GM19099 (cell line): ENCODE results near the gene ADRM1.

ENCODE experiments used
- POLR2A ChIP-seq: IDR thresholded peaks from 3 replicates; pipeline ENCODE4 v1.6.1; 2011; ENCODE audit warnings: low read depth; ENCODE audit not compliant: insufficient read length; ENCODE audit errors: extremely low read depth

The ADRM1 gene

DNA sequence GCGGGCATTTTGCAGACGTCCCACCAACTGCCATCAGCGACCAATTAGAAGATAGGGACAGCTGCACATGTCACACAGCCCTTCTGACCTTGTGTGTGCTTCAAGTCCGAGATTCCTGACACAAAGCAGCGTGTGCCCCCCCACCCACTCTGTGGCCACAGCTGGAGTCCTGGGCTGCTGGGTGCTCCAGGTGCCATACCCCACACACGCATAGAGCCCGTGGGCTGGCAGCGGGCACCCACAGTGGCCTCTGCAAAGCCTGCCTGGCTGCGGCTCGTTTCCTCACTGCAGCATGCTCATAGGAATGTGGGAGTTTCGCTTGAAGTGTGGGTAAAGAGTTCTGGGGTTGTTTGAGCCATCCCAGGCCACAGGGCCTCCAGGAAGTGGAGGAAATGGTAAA, 2.5 kb upstream of the ADRM1 start:
- no peak for TF ChIP-seq POLR2A

DNA sequence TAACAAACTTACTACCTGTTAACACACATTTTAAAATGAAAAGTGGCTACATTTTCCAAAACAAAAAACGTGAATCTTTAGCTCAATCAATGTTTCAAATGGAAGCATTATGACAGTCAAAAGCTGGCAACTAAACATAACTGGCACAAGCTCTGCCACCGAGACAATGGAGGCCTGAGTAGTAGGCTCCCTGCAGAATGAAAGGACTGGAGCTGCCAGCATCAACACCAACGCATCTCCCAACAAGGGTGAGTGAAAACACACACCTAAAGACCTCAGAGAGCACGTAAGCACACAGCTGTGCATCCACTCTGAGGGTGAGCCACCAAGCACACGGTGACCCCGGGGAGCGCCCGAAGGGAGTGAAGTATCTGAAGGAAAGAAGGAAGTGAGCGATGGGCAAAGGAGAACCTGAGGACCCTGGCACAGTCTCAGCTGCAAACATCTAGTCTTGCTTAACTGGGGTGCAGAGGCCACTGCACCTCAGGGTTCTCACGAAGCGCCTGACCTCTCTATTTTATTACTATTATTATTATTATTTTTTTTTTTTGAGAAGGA, 1.6 kb upstream of the ADRM1 start:
- TF ChIP-seq POLR2A = no peak

DNA sequence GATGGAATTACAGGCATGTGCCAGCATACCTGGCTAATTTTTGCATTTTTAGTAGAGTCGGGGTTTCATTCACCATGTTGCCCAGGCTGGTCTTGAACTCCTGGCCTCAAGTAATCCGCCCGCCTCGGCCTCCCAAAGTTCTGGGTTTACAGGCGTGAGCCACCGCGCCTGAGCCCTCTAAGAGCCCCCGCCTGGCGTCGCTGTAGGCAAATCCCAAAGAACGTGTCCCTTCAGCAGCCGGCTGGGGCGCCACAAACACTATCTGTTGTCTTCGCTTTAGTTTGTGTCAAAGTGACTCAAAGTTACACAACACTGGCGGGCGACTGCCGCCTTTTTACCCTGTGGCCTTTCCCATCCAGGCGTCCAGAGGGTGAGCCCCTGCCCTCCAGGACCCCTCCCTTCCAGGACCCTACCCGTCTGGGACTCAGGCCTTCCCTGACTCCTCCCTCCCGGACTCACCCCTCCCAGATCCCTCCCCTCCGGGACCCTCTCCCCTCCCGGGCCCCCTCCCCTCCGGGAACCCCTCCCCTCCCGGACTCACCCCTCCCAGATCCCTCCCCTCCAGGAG, 940 bp upstream of the ADRM1 start:
- TF ChIP-seq POLR2A = no peak

DNA sequence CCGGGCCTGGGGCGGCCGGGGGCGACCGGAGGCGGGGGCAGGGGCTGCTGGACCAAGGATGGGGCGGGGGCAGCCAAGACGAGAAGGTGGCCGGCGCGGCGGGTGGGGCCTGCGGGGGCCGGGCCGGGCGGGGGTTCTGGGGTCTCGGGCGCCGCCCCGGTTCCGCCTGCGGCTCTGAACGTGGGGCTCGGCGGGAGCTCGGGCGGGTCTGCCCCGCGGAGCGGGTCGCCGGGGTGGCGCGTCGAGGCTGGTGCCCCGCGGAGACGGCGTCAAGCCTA, 204 bp downstream of the ADRM1 start:
- TF ChIP-seq POLR2A = no peak

DNA sequence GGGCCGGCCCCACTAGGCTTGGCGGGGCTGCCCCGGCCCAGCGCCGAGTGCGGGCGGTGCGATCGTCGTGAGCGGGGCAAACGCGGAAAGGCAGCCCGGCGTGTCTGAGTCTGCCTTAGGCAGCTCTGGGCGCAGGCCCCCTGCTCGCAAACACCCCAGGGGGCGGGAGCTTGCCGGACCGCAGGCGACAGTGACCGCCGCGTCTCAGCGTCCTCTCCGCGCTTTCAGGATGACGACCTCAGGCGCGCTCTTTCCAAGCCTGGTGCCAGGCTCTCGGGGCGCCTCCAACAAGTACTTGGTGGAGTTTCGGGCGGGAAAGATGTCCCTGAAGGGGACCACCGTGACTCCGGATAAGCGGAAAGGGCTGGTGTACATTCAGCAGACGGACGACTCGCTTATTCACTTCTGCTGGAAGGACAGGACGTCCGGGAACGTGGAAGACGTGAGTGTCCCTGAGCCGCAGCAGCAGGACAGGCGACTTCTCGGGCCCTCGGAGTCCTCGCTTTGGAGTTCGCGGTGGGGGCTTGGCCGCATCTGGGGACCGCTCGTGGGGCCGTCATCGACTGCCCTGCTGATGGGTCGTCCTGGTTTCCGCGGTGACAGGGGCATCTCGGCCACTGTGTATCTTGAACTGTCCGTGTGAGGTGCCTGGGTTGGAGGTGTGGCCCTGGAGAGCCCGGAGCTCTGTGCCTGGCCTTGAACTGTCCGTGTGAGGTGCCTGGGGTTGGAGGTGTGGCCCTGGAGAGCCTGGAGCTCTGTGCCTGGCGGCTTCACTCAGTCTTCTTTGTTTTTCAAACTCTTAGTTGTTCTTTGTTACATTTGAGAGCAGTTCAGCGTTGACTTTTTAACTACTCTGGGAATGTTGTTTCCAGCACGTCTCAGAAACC, 786 bp downstream of the ADRM1 start:
- no peak for TF ChIP-seq POLR2A

DNA sequence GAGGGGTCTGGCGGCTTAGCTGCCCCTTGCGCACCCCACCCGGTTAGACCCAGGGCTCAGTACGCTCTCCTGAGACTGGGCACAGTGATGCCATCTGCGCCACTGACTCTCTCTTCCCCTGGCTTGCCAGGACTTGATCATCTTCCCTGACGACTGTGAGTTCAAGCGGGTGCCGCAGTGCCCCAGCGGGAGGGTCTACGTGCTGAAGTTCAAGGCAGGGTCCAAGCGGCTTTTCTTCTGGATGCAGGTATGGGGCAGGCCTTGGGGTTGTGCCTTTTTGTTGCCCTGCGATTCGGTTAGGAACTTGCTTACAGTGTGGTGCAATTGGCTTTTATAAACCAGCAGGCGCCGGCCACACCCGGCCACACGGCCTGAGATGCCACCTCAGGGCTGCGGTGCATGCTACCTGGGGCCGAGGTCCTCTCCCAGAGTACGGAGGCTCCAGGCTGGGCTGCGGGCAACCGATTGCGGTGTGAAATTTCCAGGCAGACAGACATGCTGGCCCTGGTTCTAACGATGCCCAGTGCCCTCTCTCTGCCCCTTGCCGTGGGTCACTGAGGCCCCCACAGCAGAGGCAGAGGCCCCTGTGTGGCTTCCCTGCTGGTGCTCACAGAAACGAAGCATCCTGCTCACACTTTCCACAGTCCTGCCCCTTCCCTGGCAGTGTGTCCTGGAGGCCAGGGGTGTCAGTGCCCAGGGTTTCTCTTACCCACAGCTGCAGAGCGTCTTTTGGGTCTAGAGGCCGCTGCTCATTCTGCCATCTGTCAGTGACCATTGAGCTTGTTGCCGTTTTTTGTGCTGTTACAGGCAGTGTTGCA, 1.7 kb downstream of the ADRM1 start:
- TF ChIP-seq POLR2A = no peak

DNA sequence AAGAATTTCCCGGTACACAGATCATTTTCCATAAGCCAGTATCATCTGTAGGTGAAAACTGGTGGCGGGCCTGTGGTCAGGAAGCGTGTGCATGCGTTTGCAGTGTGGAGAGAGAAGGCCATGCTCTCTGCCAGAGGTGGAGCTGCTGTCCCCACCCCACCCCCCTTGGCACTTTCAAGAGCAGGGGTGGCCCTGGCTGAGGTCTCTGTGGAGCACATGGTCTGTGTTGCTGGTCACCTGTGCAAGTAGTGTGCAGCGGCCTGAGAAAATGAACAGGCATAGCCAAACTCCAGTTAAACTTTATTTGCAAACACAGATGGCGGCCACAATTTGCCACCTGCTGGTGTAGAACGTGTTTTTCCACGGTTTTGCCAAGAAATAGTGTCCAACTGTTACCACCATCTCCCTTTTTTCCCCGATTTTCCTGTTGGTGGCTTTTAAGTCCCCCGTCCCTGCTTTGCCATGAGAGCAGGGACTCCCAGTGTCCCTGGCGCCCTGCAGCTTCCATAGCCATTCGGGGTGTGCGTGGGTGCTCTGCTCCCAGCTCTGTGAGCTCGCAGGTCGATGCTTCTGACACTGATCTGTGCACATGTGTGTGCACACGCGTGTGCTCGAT, 2.5 kb downstream of the ADRM1 start:
- TF ChIP-seq POLR2A = no peak

DNA sequence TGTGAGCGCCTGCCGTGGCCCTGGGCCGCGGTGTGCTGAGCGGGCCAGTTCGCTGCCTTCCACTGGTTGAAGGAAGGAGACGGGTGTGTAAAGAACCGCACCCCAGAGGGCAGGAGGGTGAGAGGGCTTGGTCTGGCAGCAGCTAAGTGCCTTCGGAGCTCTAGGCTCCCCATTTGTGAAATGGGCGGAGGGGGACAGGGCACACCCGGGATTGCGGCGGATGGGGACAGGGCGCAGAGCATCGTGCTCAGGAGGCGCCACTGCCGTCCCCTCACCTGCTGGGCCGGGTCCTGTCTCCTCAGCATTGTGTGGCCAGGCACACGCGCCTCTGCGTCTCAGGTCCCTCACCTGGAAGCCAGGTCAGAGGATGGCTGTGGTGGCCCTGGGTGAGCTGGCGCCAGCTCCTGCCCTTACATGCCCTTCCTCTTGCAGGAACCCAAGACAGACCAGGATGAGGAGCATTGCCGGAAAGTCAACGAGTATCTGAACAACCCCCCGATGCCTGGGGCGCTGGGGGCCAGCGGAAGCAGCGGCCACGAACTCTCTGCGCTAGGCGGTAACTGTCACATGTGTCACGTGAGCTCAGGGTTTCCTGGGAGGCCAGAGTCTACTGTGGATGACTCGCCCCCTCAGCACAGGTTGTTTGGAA, 3.1 kb downstream of the ADRM1 start:
- TF ChIP-seq POLR2A = no peak

DNA sequence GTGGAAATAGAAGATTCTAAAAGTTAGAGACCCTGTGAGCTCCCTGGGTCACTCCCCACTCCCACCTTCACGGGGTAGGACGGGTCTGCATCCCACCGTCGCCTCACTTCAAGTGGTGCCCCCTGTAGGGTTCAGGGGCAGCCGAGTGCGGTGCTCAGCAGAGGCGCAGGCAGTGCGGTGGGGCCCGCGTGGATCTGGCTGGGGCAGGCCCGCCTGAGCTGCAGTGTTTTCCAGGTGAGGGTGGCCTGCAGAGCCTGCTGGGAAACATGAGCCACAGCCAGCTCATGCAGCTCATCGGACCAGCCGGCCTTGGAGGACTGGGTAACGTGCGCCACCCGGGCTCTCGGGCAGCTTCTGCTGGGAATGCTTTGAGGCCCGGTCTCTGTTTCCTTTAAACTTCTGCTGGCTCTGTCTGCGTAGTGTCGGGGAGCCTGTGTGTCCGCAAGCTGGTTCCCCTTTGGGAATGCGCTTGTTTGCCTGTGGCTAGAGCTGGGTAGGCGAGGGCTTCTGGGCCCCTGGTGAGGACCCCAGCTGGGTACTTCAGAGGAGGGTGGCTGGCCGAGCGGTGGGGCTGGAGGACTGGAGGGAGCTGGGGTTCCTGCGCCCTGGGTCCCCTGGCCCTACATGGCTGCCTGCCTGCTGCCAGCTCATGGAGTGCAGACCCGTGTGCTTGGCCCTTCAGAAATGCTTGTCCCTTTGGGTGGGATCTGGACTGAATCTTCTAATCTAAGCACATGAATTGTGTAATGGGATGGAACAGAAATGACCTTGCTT, 3.8 kb downstream of the ADRM1 start:
- TF ChIP-seq POLR2A = no peak

DNA sequence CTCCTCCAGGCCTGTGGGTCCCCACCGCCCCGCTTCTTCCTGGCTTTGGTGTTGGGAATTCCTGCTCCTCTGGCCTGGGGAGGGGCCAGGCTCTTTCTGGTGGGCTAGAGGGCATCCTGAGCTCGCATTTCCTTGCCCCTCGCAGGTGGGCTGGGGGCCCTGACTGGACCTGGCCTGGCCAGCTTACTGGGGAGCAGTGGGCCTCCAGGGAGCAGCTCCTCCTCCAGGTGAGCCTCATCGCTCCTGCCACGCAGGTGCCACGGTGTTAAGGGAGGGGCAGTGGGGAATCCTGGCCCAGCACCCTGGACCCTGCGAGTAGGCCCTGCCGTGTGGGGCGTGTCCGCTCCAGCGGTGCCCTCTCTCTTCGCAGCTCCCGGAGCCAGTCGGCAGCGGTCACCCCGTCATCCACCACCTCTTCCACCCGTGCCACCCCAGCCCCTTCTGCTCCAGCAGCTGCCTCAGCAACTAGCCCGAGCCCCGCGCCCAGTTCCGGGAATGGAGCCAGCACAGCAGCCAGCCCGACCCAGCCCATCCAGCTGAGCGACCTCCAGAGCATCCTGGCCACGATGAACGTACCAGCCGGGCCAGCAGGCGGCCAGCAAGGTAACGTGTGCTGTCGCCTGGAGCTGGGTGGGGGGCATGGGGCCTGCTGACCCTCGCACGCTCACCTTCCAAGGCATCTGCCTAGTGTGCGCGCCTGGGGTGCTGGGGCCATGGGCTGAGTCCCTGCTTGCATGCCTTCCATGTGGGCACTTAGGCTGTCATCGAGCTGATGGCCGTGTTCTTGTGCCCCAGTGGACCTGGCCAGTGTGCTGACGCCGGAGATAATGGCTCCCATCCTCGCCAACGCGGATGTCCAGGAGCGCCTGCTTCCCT, 4.7 kb downstream of the ADRM1 start:
- TF ChIP-seq POLR2A = no peak

DNA sequence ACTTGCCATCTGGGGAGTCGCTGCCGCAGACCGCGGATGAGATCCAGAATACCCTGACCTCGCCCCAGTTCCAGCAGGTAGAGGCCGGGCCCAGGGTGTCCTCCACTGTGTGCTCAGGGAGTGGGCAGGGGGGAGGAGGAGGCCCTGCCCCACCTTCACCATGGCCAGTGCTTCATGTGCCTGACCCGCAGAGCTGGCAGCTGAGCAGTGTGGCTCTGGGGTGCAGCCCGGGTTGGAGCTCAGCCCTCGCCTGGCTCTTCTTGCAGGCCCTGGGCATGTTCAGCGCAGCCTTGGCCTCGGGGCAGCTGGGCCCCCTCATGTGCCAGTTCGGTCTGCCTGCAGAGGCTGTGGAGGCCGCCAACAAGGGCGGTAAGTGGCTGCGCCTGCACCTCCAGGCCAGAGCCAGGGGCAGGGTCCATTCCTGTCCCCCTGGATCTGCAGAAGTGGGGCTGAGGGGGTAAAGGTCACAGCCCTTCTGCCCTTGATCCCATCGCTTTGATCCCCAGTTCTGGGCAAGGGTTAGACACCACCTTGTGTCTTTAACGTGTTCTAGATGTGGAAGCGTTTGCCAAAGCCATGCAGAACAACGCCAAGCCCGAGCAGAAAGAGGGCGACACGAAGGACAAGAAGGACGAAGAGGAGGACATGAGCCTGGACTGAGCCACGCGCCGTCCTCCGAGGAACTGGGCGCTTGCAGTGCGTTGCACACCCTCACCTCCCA, 5.5 kb downstream of the ADRM1 start:
- TF ChIP-seq POLR2A = no peak

DNA sequence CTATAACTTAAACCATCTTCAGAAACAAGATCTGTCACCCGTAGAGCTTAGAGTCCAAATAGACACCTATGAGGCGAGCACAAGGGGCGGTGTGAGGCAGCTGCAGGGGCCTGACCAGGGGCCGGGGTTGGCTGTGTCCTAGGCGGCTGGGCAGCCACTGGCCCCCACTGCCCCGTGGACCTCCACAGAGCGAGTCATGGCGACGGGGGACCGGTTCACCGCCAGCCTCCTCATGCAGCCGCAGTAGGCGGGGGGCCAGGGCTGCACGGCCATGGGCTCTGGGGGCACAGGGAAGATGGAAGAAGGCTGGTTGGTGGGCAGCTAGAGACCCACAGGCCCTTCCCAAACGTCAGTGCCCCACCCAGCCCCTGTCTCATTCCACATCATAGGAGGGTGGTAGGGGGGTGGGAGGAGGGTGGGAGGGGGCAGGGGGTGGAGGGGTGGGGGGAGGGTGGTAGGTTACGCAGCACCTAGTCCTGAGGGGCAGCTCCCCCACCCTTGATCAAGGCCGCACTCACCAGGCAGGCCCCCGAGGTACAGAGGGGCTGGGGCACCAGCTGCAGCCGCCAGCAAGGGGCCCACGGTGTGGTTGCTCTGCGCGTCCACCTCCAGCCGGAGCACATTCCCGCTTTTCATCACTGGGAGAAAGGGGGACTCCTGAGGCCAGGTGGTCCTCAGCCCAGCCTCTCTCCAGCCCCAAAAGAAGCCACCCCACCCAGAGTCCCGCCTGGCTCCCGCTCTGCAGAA, 6.6 kb downstream of the ADRM1 start:
- no peak for TF ChIP-seq POLR2A
